Right lobe of liver (tissue), 4 donors: ENCODE measurements around the gene TAPBPL.

Experiments used
- CTCF ChIP-seq, 4 donors: fragments of 200-600 bp in 3 of 4; fragments of 450-650 bp in 1 of 4; IDR thresholded peaks; one replicate each; pipeline versions ENCODE4 v1.5.1 to v1.8.0; 2016 to 2022; ENCODE audit warnings: antibody characterized with exemption in 4 of 4, mild to moderate bottlenecking in 2 of 4
- POLR2A ChIP-seq: fragments of 450-650 bp; IDR thresholded peaks from one replicate; pipeline ENCODE4 v1.6.1; 2017; ENCODE audit warnings: antibody characterized with exemption, mild to moderate bottlenecking
- donor health status: DM: no; HTN: no; CAD: no.
- donor health status: DM: no; HTN: no; CAD: no.
- donor health status: DM: no; HTN: yes; CAD: no.

- TF ChIP-seq CTCF (IDR thresholded peaks at IDR 0.05) (no peak), POLR2A (no peak)
These were observed 18.9 kb upstream of the TAPBPL start for GRCh38 chr12:6432991-6433390.
